HG03439 (cell line): Measurements from ENCODE around the gene TRAPPC5.

ENCODE experiments used
- ATAC-seq: cut with Tn5 transposase; IDR thresholded peaks from one replicate; pipeline ENCODE4 v1.9.1; 2021; ENCODE audit warnings: mild to moderate bottlenecking, moderate library complexity; ENCODE audit not compliant: unreplicated experiment

Gene TRAPPC5

DNA sequence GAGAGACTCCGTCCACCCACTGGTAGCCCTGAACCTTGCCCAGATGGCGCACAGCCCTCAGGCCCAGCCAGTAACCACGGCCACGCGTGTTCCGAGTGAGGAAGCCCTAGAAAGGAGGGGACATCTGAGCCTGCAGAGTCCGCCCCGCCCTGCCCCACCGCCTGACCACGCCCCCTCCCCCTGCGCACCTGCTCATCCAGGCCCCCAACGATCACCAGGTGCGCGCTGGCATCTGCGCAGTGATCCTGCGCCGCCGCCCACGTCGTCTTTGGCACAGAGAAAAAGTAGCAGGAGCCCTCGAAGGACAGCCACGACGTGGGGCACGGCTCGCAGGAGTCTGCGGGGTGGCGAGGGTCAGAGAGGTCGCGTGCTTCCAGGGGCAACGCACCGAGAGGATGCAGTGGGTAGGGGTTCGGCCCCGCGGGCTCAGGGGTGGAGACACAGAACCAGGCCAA lies 49.2 kb downstream of the TRAPPC5 start:
- no peak for ATAC-seq

DNA sequence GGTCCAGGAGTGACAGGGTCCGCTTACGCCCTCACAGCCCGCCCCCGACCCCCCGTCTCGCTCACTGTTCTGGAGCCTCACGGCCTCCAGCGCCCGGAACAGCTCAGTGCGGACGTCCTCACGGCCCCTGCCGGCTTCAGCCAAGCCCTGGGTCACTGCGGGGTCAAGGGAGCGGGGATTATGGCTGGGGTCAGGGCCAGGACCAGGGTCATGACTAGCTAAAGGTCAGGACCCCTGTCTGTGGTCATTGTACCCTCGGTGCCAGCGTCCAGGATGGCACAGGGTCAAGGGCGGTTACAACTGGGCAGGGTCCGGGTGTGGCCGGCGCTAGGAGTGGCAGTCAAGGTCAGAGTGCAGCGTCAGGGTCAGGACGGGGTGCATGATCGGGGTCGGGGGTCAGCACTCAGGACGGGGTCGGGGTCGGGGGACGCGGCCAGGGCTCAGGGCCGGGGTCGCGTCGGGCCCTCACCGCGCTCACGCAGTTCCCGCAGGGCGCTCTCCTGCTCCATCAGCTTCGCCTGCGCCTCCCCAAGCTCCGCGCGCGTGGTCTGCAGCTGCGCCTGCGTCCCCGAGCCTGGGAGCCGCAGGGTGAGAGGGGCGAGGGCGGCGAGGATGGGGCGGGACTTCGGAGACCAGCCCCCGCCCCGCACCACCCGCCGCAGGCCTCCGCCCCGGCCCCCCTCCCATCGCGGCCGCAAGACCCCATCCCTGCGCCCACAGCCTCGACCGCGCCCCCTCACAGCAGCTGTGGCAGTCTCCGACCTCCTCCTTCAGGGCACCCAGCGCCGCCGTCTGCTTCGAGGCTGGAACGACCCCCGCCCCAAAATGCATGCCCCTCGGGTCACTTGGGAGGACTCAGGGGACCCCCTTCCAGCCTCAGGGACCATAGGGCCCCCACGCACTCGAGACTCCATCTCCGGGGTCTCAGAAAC lies 49.9 kb downstream of the TRAPPC5 start:
- ATAC-seq: no peak

DNA sequence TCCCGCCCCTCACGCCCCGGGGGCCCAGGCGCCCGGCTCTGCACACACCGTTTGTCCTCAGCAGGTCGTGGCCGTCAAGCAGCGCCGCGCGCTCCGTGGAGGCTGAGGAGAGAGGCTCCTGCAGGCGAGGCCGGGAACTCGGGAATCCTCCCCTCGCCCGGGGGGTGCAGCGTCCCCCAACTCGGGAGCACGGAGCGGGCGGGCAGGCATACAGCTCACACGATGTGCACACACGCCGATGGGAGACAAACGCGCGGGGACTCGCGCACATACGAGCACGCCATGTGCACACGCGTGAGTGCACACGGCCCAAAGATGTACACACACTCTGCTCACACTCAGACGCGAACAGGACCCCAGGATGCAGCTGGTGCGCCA lies 50.6 kb downstream of the TRAPPC5 start:
- ATAC-seq: no peak

DNA sequence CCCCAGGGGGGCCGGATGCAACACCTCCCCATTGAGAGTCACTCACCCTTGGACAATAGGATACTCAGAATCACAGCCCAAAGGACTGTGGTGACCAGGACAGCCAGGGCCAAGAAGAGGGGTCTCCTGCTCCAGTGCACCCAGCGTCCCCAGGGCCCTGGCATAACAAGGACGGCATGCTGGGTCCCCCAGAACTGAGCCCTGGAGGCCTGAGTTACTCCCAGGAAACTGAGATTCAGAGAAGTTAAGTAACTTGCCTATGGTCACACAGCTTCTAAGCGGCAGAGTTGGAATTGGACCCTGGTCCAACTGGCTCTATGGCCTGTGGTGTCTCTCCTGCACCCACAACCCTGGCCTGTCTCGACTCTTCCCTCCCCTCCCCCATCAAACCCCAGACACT lies 51.0 kb downstream of the TRAPPC5 start:
- ATAC-seq: no peak

DNA sequence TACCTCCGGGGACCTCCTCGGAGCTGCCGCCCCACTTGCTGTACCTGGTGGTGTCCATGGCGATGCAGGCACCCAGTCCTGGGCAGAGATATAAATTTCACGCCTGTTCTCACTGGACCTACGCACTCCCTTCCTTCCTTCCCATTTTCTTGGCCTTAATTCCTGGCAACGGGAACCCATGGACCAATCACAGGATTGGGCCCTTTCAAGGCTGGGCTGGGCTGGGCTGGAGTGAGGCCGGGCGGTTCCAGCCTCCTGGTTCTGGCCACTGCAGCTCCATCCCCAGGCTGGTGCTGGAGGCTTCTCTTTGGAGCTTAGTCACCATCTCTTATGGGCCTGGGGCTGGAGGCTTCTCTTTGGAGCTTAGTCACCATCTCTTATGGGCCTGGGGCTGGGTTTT lies 51.4 kb downstream of the TRAPPC5 start, which contains the start of gene CLEC4G:
TSS of gene CLEC4G (minus strand) at position 66 of the 400 bp plus-strand sequence. CDS start at position 58, 8 bp downstream.
- ATAC-seq: no peak

DNA sequence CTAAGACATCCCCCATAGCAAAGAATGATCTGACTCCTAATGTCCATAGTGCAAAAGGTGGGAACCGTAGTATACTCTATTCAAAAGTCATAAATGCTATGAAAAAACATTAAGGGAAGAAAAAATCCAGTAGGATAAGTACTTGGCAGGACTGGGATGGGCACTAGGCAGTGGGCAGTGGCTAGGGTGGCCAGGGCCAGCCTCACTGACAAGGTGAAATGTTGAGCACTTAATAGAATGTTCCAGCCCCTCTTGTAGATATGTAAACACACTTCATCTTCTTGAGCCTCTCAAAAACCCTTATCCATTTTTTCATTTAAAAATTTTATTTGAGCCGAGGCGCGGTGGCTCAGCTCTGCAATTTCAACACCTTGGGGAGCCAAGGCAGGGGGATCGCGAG lies 52.7 kb downstream of the TRAPPC5 start:
- ATAC-seq: no peak

DNA sequence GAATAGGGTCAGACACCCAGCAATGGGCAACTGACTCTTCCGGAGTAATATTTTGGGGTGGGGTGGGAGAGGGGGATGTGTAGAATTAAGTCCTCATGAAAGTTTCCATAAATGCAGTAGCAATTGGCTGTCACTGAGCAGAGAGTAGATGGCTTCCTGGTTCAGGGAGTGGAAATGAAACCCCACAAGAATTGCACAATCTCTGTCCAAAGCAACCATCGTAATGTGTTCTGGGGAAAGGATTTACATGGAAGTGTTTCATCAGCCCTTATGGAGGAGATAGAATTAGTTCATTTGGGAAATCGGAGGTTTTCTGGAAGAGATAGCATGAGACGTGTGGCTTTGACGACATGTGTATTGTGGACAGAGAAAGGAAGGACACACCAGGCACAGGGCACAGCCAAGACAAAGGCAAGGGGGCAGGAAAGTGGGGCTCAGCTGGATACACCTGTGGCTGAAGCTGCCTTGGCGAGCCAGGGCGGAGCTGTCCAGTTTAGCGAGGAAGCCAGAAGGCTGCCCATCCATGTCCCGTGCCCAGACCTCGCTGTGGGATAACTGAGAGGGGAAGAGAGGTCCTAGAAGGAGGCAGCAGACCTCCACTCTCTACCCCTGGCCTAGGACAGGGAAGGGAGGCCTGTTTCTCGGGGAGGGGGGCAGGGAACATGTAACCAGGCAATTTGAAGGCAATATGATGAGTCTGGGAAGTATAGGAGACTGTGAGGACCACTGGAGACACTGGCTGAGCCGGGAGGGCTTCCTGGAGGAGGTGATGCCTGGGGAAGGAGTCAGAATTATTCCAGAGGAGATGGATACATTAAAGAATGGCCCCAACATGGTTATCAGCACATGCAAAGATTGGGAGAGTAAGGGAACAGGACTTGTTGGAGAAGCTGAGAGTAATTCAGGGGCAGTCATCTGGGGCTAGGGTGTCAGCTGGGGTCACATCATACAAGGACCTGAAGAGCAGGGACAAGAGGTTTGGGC lies 53.9 kb downstream of the TRAPPC5 start:
- ATAC-seq: no peak

DNA sequence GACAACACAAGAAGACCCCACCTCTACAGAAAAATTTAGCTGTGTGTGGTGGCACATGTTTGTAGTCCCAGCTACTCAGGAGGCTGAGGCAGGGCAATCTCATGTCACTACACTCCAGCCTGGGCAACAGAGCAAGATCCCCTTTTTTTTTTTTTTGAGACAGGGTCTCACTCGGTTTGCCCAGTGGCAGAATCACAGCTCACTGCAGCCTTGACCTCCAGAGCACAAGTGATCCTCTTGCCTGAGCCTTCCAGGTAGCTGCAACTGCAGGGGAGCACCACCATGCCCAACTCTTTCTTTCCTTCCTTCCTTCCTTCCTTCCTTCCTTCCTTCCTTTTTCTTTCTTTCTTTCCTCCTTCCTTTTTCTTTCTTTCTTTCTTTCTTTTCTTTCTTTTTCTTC lies 55.5 kb downstream of the TRAPPC5 start:
- ATAC-seq: no peak

DNA sequence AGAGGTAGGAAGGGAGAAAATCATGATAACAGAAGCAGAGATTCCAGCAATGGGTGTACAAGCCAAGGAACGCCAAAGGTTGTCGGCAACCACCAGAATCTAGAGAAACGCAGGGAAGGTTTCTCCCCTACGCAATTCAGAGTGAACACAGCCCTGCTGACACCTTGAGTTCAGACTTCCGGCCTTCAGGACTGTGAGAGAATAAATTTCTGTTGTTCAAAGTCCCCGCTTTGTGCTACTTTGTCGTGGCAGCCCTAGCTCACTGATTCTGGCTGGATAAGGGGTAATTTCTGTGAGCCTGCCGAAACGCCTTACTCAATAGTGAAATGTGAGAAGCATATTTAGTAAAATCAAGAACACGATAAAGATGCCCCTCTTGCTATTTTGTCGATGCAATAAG lies 56.6 kb downstream of the TRAPPC5 start:
- no peak for ATAC-seq
